KMS-11 (cell line): ENCODE results near the gene PEAR1.

Experiments
- H2AFZ ChIP-seq: fragments of 200-600 bp; sonication (generic); 2 replicates; pipeline ENCODE4 v1.6.1; 2016; ENCODE audit warnings: antibody characterized with exemption, mixed run types, low read depth
- H3K27ac ChIP-seq: fragments of 200-600 bp; sonication (generic); 2 replicates; pipeline ENCODE4 v1.6.1; 2016; ENCODE audit warnings: mild to moderate bottlenecking, mixed run types
- H3K27me3 ChIP-seq: fragments of 200-600 bp; sonication (generic); 2 replicates; pipeline ENCODE4 v1.6.1; 2017; ENCODE audit warnings: mild to moderate bottlenecking, low read depth, mixed run types, moderate library complexity; ENCODE audit not compliant: insufficient read depth
- H3K36me3 ChIP-seq: fragments of 200-600 bp; sonication (generic); 2 replicates; pipeline ENCODE4 v1.6.1; 2017; ENCODE audit warnings: mild to moderate bottlenecking, mixed run types; ENCODE audit not compliant: insufficient read depth
- H3K4me1 ChIP-seq: fragments of 200-600 bp; sonication (generic); 2 replicates; pipeline ENCODE4 v1.6.1; 2016; ENCODE audit warnings: mild to moderate bottlenecking, low read depth, mixed run types; ENCODE audit not compliant: poor library complexity, severe bottlenecking
- H3K4me2 ChIP-seq: fragments of 200-600 bp; sonication (generic); 2 replicates; pipeline ENCODE4 v1.7.0; 2016; ENCODE audit warnings: mild to moderate bottlenecking, mixed run types
- H3K4me3 ChIP-seq: fragments of 200-600 bp; sonication (generic); IDR thresholded peaks from 2 replicates; pipeline ENCODE4 v1.6.1; 2017; ENCODE audit warnings: low read depth, low read length, mixed read lengths; ENCODE audit not compliant: insufficient read depth
- H3K79me2 ChIP-seq: fragments of 200-600 bp; sonication (generic); 2 replicates; pipeline ENCODE4 v1.6.1; 2016; ENCODE audit warnings: low read depth, mixed run types; ENCODE audit not compliant: insufficient read depth
- H3K9ac ChIP-seq: fragments of 200-600 bp; sonication (generic); 2 replicates; pipeline ENCODE4 v1.6.1; 2016; ENCODE audit warnings: mild to moderate bottlenecking, mixed run types
- H4K20me1 ChIP-seq: fragments of 200-600 bp; sonication (generic); 2 replicates; pipeline ENCODE4 v1.6.1; 2016; ENCODE audit warnings: mild to moderate bottlenecking, mixed run types; ENCODE audit not compliant: insufficient read depth
- TF ChIP-seq, protein P1 (sequence below): fragments of 200-600 bp; sonication (generic); conservative IDR thresholded peaks from 2 replicates; pipeline ENCODE4 v1.6.1; 2017; ENCODE audit warnings: low read depth, mild to moderate bottlenecking, antibody characterized with exemption, low read length, moderate library complexity, mixed read lengths

The PEAR1 gene

DNA sequence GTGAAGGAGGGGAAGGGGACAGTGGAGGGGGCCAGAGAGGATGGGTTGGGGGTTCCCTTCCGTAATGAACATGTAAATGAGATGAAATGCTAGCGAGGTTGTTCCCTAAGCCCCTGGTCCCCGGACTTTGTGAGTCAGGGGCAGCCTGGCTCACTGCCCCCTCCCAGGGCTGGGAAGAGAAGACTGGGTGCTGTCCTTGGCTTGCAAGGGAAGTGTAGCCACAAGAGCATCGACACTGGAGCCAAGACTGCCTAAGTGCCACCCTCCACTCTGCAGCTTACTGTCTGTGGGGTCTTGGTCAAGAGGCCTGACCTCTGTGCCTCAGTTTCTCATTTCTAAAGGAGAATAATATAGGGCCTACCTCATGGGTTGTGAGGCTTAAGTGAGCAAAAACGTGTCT lies 483 bp downstream of the PEAR1 start:
- no peak overlapping the region for H3K9ac ChIP-seq
- H3K79me2 ChIP-seq: no peaks in the 10 kb centered on the region
- no peak overlapping the region for H3K4me3 ChIP-seq
- H3K4me2 ChIP-seq: no peak overlapping the region
- no peaks in the 10 kb centered on the region for H3K36me3 ChIP-seq
- H4K20me1 ChIP-seq: no peaks in the 10 kb centered on the region
- H3K27me3 ChIP-seq: peaks cover 89% of the 10 kb centered on the region
- TF ChIP-seq, protein P1, sequence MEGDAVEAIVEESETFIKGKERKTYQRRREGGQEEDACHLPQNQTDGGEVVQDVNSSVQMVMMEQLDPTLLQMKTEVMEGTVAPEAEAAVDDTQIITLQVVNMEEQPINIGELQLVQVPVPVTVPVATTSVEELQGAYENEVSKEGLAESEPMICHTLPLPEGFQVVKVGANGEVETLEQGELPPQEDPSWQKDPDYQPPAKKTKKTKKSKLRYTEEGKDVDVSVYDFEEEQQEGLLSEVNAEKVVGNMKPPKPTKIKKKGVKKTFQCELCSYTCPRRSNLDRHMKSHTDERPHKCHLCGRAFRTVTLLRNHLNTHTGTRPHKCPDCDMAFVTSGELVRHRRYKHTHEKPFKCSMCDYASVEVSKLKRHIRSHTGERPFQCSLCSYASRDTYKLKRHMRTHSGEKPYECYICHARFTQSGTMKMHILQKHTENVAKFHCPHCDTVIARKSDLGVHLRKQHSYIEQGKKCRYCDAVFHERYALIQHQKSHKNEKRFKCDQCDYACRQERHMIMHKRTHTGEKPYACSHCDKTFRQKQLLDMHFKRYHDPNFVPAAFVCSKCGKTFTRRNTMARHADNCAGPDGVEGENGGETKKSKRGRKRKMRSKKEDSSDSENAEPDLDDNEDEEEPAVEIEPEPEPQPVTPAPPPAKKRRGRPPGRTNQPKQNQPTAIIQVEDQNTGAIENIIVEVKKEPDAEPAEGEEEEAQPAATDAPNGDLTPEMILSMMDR: no peak
- peaks cover 6% of the 10 kb centered on the region for H3K4me1 ChIP-seq
- H3K27ac ChIP-seq: no peak overlapping the region
- H2AFZ ChIP-seq: no peak overlapping the region

DNA sequence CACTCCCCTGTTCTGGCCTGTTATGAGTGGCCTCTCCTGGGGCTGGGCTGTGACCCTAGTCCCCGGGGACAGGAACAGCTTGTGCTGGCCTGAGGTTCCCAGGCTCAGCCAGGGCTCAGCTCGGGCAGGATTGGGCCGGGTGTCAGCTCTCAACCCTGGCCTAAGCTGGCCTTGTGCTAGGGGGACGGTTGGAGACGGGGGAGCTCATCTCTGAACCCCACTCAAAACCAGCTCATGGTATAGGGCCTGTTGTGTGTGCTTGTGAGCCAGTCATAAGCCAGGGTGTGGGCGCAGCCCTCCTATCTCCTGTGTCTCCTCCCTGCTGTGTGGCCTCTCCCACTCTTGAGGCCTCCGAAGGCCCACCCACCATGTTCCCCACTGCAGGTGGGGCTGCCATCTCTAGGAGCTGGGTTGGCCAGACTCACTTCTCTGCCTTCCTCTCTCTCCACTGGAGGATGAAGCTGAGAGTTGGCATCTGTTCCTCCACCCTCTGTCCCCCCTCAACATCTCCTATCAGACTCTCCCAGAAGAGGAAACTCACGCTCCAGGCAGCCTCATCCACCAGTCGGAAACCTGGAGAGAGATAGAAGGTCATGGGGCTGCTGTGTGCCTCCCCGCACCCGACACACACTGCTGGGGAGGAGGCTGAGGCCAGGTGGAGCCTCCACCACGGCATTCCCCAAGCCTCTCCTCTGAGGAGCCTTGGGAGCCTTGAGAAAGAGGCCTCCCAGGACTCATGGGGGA lies 1.4 kb downstream of the PEAR1 start:
- Histone ChIP-seq H3K36me3 (no peaks in the 10 kb centered on the region), H3K27me3 (peaks cover 93% of the 10 kb centered on the region), H3K4me3 (no peak overlapping the region), H2AFZ (no peak overlapping the region), H3K4me1 (peaks cover 6% of the 10 kb centered on the region), H3K4me2 (no peak overlapping the region), H3K79me2 (no peaks in the 10 kb centered on the region), H3K27ac (no peak overlapping the region), H4K20me1 (no peaks in the 10 kb centered on the region), H3K9ac (no peak overlapping the region)
- TF ChIP-seq, protein P1: no peak

DNA sequence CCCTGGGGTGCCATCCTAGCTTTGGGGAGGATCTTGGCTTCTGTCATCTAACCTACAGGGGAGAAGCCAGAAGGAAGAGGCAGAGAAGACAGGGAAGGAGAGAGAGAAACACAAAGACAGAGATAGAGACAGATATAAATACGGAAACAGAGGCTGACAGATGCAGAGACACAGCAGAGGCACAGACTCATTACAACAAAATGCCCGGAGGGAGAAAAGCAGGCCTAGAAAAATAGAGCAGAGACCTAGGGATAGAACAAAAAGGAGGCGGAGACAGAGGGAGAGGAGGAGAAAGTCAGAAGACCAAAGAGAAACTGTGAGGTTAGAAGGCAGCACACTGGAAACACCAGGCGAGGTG lies 1.9 kb downstream of the PEAR1 start:
- H3K27ac ChIP-seq: no peak overlapping the region
- no peak overlapping the region for H3K9ac ChIP-seq
- no peak overlapping the region for H3K4me3 ChIP-seq
- TF ChIP-seq, protein P1: no peak
- H3K36me3 ChIP-seq: no peaks in the 10 kb centered on the region
- no peaks in the 10 kb centered on the region for H4K20me1 ChIP-seq
- peaks cover 96% of the 10 kb centered on the region for H3K27me3 ChIP-seq
- H3K4me2 ChIP-seq: no peak overlapping the region
- no peak overlapping the region for H2AFZ ChIP-seq
- no peaks in the 10 kb centered on the region for H3K79me2 ChIP-seq
- H3K4me1 ChIP-seq: peaks cover 6% of the 10 kb centered on the region

DNA sequence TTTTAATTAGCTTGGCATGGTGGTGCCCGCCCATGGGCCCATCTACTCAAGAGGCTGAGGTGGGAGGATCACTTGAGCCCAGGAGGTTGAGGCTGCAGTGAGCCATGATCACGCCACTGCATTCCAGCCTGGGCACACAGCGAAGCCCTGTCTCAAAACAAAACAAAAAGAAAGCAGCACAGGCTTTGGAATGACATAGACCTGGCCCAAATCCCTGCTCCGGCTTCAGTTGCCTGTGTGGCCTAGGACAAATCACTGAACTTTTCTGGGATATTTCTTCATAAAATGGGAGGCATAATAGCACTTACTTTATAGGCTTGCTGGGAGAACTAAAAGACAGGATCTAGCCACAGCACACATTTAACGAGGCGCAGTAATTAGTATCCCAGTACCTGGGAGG lies 2.4 kb downstream of the PEAR1 start:
- Histone ChIP-seq H3K27me3 (peaks cover 98% of the 10 kb centered on the region), H3K4me3 (no peak overlapping the region), H3K36me3 (no peaks in the 10 kb centered on the region), H3K9ac (no peak overlapping the region), H3K27ac (no peak overlapping the region), H3K4me1 (peaks cover 6% of the 10 kb centered on the region), H3K4me2 (no peak overlapping the region), H3K79me2 (no peaks in the 10 kb centered on the region), H4K20me1 (no peaks in the 10 kb centered on the region), H2AFZ (no peak overlapping the region)
- TF ChIP-seq, protein P1: no peak
